SH-SY5Y (cell line): ENCODE data around the gene AKIRIN2.

Experiments
- GATA2 ChIP-seq: IDR thresholded peaks from 2 replicates; pipeline ENCODE4 v1.6.1; 2011; ENCODE audit warnings: mild to moderate bottlenecking, low read depth, low read length
- GATA3 ChIP-seq: IDR thresholded peaks from 2 replicates; pipeline ENCODE4 v1.6.1; 2011; ENCODE audit warnings: low read depth, mild to moderate bottlenecking, low read length, moderate library complexity

DNA sequence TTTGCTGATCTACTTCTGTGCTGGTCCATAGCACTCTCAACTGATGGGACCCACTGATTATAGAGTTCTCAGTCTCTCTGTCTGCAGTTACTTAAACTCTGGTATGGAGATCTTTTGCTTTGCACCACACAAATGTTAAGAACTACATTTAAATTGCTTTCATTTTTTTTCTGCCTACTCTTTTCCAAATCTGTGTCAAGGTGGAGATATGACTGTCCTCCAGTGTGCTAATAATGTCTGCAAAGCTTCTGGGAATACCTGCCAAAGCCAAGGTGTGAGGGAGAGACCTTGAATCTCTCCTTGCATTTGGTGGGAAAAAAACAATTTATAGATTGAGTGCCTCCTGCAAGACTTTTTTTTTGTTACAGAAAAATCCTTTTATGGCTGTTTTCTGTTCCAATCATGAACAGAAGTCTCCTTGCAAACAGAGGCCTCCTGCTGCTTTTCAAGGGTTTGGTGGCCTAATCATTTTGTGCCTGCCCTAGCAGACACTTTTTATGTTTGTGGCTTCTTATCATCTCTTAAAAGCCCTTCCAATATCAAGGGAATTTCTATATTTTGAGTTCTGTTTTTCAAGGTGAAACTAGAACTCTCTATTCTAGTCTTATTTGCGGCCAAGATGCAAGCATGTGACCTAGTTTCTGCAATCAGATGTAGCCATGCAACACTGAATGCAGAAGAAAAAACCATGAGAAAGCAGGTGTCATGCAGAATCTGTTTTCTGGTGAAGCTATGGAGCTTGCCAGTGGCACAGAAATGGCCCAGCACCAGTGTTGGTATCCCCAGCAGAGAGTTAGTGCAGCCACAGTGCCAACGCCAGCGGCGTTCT, 23.2 kb upstream of the AKIRIN2 start:
- TF ChIP-seq GATA2 (no peak), GATA3 (no peak)
